GM12874 (cell line): ENCODE data around the gene SNTG2.

ENCODE experiments used
- CTCF ChIP-seq: IDR thresholded peaks from 2 replicates; pipeline ENCODE4 v1.5.1; 2011; ENCODE audit warnings: low read depth, mild to moderate bottlenecking, control low read depth, low read length, moderate library complexity; ENCODE audit not compliant: insufficient read depth

SNTG2 gene

GRCh38 chr2:1295740-1296139 lies 345.1 kb downstream of the SNTG2 start:
- TF ChIP-seq CTCF: no peak

- no peak for TF ChIP-seq CTCF
These were observed 346.9 kb downstream of the SNTG2 start for GRCh38 chr2:1297372-1298159.

- no peak for TF ChIP-seq CTCF
These were observed 348.4 kb downstream of the SNTG2 start for GRCh38 chr2:1299043-1299442.

GRCh38 chr2:1300284-1300683 lies 349.6 kb downstream of the SNTG2 start:
- no peak for TF ChIP-seq CTCF

GRCh38 chr2:1301056-1301455 lies 350.4 kb downstream of the SNTG2 start:
- no peak for TF ChIP-seq CTCF

GRCh38 chr2:1305342-1306013 lies 354.8 kb downstream of the SNTG2 start:
- TF ChIP-seq CTCF: no peak

- no peak for TF ChIP-seq CTCF
These were observed 355.5 kb downstream of the SNTG2 start for GRCh38 chr2:1306014-1306686.
